Sciatic nerve (tissue), 2 donors: ENCODE data around the gene PRSS12. TPM values are rescaled to one million over a fixed set of nuclear protein-coding genes. Genes with fewer than 3 reads are reported as not detected.
"Not testable (repeated sequence)": the region's sequence is repeated elsewhere in the genome, so short reads cannot be mapped to it uniquely, and the experiment has no call there.

Experiments used
- ATAC-seq: fragments of 200-7000 bp; cut with Tn5 transposase; one replicate; pipeline ENCODE4 v1.9.1; 2020; ENCODE audit warnings: mild to moderate bottlenecking, moderate library complexity
- DNase-seq: peaks from one replicate; pipeline ENCODE4 v3.0.0-alpha.2; 2020; ENCODE audit warnings: low spot score
- intact Hi-C: fragments of 100-400 bp; cut with DNase I; formaldehyde crosslinking; loops from one replicate; pipeline ENCODE4 v1.14.2; 2022
- total RNA-seq: library from RNA; stranded (reverse); fragmentation: NEBNext Ultra II Directional; extraction: Animal tissue kit (Norgen Biotek cat#: 25700); gene quantifications from one replicate; pipeline ENCODE4 v1.2.1, GENCODE V29; 2021
- donor health status: DM: no; HTN: no; CAD: no.
- donor health status: DM: no; HTN: no; CAD: no.

The PRSS12 gene
- total RNA-seq, 1 donor from 2014 or later = 1.1 TPM

DNA sequence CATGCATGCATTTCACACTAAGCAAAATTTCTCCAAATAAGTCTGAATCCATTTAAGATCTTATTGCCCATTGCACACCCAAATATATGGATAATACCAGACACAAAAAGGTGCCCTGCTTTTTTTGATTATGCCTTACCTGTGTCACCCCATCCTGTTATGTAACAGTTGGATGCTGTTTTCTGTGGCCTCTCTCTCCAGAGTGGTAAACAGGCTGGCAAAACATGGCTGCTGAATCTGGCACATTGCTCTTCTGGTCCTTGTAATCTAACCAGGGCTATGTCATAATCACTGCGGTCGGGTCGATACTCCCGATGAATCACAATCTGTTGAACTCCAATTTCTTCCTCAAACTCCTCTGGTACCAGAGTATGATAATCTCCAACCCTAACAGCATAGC lies 70.1 kb downstream of the PRSS12 start:
- ATAC-seq (no peak), DNase-seq (no peak)
- intact Hi-C loops = no loop called here

DNA sequence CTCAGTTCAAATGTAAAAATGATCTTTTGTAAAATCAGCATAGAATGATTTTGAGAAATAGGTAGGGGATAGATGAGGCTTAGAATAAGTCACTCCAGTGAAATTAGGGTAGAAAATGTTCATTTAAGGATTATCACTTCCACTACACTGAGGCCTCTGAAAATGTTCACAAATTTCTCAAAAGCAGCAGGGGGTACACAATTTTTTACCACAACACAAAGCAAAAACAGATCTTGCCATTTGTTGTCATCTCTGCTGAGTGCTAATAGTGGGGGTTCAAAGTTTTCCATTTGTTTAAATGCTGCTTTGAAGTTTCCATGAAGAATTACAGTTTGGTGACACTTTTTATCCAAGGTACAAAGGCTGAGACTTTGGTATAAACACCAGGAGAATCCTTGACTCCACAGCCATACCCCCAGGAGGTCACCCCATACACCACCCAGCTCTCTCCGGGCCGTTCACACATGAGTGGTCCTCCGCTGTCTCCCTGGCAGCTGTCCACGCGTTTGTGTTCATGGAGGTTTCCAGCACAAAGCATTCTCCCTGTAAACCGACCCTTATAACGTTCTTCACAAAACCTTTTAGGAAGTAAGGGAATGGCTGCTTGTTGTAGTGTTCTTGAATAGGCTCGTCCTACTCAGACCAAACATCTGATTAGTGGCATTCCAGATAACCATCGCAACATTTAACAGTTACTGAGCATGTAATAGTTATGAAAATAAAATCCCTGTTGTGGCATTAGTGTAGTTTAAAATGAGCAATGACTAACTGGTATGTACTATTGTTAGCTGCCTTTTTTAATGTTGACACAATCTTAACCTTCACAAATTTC lies 71.0 kb downstream of the PRSS12 start:
- ATAC-seq (no peak), DNase-seq (no peak)

DNA sequence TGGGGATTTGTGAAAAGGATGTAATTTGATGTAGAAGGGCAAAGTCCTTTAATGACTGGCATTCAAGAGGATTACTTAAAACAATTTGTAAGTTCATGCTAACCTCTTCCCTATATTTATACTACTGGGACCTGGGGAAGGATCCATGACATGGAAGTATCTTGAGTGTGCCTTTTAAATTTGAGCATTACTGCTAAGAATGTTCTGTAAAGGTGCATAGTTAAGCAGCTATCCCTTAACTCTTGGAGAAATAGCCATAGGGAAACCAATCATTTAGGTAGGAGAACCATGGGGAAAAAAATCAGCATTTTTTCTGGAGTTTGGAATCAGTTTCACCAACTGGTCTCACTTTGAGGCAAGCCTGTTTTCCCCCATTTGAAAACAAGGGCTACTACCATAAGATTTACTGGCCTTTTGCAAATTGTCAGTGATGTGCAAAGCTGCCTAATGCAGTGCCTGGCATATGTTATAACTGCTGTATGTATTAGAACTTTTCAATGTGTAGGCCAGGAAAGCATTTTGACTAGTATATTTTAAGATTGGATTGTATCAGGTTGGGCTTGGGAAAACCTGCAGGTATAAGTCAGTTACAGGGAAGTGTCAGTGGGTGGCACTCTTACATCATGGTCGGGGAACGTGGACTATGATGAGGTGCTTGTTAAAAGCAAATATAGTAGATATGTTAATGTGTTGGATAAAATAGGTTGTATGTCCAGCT lies 72.1 kb downstream of the PRSS12 start:
- ATAC-seq = peak; percentile 21
- no peak for DNase-seq
- intact Hi-C loops = no loop called here

More for the DNA sequence above, 71.0 kb downstream of the PRSS12 start:
- intact Hi-C loops = no loop called here

DNA sequence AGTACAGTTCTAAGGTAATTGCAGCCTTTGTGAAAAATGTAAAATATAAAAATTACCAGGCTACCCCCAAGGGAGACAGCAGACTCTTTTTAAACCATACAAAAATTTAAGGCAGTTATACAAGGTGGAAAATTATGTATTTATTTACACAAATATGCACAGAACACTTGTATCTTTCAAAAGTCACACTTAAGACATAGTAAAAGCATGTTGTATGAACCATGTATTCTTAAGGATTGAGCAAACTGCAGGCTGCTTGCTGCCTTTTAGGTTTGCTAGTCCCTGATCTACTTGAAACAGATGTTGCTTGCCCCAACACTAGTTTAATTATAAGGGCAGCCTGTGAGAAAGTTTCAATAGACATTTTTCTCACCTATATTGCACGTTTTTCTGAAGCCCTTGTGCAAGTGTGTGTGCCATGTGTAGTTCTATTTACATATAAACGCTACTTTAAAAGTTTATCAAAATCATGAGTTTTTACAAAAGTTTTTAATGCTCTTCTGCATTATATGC lies 72.8 kb downstream of the PRSS12 start:
- intact Hi-C loops = no loop called here
- ATAC-seq (no peak), DNase-seq (no peak)

DNA sequence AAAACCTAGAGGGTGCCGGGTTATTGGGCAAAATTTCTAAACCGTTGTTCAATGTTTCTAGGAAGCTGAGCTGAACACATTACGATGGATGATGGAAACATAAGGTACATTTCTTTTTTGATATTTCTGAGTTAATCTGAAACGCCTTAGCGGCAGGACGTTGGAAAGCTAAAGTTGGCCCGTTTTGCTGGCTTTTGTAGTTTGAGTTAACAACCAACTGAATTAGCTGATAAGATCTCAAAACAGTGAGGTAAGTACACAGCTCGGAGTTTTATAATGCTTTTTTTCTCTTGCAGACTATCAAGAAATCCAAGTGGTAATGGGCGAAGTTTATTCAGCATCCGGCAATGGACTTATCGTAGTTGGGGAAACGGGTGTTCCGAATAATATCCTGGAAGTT lies 73.5 kb downstream of the PRSS12 start:
- ATAC-seq = no peak

DNA sequence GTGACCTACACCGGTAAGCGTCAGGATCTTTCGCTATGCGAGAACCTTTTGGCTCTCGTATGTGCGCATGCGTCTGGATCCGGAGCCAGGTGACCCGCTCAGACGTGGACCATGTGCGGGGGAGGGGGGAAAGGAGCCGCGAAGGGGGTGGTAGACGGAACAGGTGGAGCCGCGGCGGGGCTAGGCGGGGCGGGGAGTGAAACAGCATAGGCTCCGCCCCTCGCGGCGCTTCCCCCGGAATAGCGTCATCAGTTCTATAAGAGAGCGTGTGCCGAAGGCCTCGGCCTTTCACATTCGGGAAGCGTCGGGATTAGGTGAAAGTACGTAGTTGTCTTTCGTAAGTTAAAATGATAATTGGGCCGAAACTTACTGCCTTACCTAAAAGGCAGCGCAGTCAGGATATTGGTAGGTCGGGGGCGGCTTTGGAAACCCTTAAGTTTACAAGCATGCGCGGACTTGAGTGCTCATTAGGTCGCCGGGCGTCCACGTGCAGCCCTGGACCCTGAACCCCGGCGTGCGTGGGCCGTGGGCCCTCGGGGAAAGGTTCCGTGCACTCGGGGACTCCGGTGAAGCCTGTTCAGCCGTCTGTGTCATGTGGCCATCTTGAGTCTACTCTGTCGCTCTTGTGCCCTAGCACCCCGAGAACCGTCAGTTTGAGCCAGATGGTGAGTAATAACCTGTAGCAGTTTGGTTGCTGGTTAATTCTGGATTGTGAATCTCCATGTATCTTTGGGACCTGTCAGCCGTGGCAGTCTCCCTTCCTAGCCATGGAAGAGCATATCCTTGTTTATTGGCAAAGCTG lies 74.1 kb downstream of the PRSS12 start:
- ATAC-seq (peak; percentile 99), DNase-seq (peak; percentile 95)
- intact Hi-C loops = no loop called here

More for the DNA sequence above, 73.5 kb downstream of the PRSS12 start:
- no peak for DNase-seq
- intact Hi-C loops = no loop called here

DNA sequence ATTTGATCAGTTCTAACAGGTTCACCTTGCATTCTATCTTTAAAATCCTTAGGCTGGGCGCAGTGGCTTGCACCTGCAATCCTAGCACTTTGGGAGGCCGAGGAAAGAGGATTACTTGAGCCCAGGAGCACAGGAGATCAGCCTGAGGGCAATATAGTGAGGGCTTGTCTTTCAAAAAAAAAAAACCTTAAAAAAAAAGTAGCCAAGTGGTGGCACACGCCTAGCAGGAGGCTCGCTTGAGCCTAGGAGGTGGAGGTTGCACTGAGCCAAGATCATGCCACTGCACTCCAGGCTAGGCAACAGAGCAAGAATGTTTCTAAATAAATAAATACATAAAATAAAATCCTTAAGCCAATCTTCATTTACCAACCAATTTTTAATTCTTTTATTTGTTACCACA lies 75.6 kb downstream of the PRSS12 start:
- DNase-seq (no peak), ATAC-seq (no peak)
- intact Hi-C loops = no loop called here

DNA sequence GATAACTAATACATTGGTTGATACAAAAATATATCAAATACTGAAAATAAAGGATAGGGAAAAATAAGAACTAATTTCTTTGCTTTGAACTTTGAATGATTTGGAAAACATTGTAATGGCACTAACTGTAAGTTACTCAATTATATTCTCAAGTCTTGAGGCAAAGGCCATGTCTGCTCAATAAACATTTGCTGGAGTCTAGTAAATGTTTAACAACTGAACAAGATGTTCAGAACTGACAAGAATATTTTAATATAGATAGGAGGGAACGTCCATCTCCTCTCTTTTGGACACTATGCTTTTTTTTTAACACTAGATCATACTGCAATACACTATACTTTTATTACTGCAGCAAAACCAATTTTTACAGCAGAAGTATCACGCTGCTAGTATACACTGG lies 76.2 kb downstream of the PRSS12 start:
- ATAC-seq (no peak), DNase-seq (no peak)
- intact Hi-C loops = no loop called here

DNA sequence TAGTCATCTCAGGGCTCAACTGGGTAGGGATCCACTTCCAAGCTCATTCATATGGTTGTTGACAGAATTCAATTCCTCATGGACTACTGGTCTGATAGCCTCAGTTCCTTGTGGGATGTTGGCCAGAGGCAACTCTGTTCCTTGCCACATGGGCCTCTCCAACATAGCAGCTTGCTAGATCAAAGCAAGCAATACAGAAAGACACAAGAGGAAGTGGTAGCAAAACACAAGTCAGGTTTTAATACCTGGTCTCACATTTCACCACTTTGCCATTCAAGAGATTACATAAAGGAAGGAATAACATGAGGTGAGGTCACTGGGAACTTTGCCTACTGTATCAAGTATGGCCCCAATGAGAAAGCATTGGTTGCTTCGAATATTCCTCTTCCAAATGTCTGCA lies 79.2 kb downstream of the PRSS12 start:
- DNase-seq = no peak
- ATAC-seq = no peak
- intact Hi-C loops = no loop called here

DNA sequence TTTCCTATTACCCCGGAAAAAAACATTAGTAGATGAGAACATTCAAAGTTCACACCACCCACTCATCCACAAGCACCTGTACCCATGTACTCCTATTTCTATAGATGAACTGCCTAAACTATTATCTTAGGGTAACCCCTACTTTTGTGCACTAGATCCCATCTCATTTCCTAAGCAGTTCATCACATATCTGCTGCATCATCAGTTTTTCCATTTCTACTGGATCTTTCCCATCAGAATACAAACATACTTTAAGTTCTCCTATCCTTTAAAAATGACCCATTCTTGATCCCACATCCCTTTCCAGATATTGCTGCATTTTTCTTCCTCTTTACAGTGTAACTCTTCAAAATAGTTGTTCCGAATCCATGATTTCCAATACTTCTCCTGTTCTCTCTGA lies 81.0 kb downstream of the PRSS12 start:
- DNase-seq = no peak
- ATAC-seq = no peak
- intact Hi-C loops = no loop called here

DNA sequence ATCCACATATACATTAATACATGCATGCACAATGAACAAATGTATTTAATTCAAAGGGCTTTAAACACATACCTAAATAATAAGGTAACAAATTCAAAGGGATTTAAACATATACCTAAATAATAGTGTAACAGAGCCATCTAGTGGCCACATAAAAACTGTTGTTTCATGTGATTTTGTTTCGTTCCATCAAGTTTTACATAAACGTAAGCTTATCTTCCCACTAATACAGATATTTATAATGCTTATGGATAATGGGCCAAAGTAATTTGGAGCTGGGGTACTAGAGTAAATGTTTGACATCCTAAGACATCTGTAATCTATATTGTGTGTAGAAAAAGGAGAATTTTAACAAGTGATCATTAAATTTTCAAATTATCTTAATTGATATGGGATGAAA lies 82.3 kb downstream of the PRSS12 start:
- ATAC-seq (no peak), DNase-seq (no peak)
- intact Hi-C loops = no loop called here

DNA sequence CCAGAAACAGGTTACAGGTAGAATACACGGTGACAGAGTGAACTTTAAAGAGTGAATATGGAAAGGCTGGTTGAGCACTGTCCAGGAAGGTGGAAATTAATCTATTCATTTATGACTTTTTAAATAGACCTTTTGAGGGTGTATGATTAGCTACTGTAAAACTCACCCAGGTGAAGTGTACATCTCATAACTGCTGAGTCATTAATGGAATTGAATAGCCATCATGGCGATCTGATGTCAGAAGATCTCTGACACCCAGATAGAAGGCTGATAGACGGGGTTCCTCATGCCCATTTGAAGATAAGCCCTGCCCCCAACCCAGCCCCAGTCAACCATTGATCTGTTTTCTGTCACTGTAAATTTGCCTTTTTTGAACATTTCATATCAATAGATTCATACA lies 84.0 kb downstream of the PRSS12 start:
- no peak for ATAC-seq
- no peak for DNase-seq
- intact Hi-C loops = loop anchor here (2.0 kb wide), 1 partner anchor 52 kb away; no protein-coding TSS in a partner anchor

DNA sequence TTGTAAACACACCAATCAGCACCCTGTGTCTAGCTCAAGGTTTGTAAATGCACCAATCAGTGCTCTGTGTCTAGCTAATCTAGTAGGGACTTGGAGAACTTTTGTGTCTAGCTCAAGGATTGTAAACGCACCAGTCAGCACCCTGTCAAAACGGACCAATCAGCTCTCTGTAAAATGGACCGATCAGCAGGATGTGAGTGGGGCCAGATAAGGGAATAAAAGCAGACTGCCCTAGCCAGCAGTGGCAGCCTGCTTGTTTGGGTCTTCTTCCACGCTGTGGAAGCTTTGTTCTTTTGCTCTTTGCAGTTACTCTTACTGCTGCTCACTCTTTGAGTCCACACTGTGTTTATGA lies 86.7 kb downstream of the PRSS12 start:
- ATAC-seq, intact Hi-C loops, DNase-seq: not testable (repeated sequence)

DNA sequence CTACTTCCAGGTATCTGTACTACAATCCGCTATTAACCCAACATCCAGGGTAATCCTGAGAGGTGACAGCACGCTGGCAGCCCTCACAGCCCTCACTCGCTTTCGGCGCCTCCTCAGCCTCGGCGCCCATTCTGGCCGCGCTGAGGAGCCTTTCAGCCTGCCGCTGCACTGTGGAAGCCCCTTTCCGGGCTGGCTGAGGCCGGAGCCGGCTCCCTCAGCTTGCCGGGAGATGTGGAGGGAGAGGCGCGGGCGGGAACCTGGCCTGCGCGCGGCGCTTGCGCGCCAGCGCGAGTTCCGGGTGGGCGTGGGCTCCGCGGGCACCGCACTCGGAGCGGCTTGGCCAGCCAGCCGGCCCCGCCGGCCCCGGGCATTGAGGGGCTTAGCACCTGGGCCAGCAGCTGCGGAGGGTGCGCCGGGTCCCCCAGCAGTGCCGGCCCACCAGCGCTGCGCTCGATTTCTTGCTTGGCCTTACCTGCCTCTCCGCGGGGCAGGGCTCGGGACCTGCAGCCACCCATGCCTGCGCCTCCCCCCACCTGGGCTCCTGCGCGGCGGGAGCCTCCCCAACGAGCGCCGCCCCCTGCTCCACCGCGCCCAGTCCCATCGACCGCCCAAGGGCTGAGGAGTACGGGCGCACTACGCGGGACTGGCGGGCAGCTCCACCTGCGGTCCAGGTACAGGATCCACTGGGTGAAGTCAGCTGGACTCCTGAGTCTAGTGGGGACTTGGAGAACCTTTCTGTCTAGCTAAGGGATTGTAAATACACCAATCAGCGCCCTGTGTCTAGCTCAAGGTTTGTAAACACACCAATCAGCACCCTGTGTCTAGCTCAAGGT lies 87.3 kb downstream of the PRSS12 start:
- intact Hi-C loops = no loop called here
- no peak for ATAC-seq

DNA sequence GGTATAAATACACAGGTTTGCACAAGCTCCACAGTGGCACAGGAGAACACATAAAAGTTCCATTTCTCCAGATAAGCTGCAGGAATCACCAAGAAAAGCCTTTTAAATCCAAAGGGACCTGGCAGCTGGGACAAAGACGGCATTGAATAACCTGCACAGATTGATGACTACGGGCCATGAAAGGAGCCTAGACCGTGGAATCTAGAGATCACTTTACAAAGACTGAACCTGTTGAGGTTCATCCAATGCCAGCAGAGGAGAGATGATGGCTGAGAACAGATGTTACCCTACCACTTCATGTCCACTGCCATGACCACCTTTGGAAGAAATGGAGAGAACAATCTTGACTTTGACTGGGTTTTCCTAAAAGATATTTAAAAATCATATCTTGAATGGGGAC lies 88.7 kb downstream of the PRSS12 start:
- no peak for DNase-seq
- ATAC-seq = no peak
- intact Hi-C loops = no loop called here

More for the DNA sequence above, 87.3 kb downstream of the PRSS12 start:
- DNase-seq = no peak

DNA sequence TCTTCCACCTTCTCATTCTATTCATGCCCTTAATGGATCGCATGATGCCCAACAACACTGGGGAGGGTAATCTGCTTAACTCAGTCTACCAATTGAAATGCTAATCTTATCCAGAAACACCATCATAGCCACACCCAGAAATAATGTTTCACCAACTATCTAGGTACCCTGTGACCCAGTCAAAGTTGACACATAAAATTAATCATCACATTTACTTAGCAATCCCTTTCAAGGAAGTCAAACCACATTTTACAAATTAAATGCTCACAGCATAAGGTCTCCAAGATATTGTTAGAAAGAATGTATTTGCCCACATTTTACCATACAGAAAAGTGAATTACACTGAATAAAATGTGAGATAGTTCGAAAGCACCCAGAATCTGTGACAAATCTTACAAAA lies 92.5 kb downstream of the PRSS12 start:
- ATAC-seq (no peak), DNase-seq (no peak)
- intact Hi-C loops = no loop called here

DNA sequence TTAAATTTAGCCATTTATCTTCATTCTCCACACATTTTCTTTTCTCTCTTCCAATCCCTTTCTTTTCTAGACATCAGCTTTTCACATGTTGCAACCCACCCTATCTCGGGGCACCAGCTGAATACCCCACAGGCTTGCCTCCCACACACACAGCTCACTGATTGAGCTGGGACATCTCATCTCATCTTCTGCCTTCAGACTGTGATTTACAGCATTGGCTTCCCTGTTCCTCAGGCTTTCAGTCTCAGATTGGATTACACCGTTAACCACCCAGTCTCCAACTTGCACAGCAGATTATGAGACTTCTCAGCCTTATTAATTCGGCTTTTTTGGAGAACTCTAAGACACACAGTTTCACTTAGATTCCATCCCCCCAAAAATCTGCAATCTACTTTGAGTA lies 93.7 kb downstream of the PRSS12 start:
- DNase-seq (no peak), ATAC-seq (no peak)
- intact Hi-C loops = no loop called here

DNA sequence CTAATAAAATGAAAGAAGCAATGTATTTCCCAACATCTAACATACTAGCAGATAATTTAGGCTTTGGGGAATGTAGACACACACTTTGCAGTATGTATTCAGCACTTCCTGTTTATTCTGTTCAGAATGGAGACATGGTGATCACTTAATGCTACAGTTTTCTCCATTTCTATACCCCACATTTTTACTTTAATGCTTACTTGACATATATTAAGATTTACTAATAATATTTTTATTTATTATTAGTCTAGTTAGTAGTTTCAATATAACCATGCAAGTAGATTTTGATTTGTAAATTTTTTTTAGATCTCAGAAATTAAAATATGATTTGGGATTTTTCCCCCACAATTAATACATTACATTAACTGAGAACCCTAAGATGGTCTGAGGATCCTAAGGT lies 98.4 kb downstream of the PRSS12 start:
- intact Hi-C loops = no loop called here
- DNase-seq = no peak
- ATAC-seq = no peak

DNA sequence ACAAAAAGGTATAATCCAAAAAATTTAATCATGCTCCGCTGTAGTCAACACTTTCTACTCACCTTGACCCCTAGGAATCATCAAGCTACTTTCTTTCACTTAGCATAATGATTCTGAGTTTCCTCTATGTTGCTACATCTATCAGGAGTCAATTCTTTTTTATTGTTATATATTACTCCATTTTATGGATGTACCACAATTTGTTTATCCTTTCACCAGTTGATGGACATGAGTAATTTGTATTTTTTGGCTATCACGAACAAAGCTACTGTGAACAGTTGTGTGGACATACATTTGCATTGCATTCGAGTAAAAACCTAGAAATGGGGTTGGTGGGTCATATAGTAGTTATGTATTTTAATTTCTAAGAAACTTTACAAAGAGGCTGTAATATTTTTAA lies 102.9 kb downstream of the PRSS12 start:
- DNase-seq = no peak
- ATAC-seq = no peak
- intact Hi-C loops = no loop called here
